Nephron (organoid): ENCODE measurements around the gene CNPY4.

Experiments
- H3K27ac Mint-ChIP-seq, 3 experiments: 2 replicates each; pipeline ENCODE4 v1.8.0; 2020; ENCODE audit warnings: mixed read lengths in 3 of 3, mild to moderate bottlenecking in 2 of 3, moderate library complexity in 1 of 3
- H3K27me3 Mint-ChIP-seq: 2 replicates; pipeline ENCODE4 v1.8.0; 2021; ENCODE audit warnings: low read depth, mild to moderate bottlenecking, moderate library complexity, mixed read lengths
- H3K36me3 Mint-ChIP-seq: 2 replicates; pipeline ENCODE4 v1.8.0; 2020; ENCODE audit warnings: low read depth, mixed read lengths
- H3K4me1 Mint-ChIP-seq: 2 replicates; pipeline ENCODE4 v1.8.0; 2020; ENCODE audit warnings: mixed read lengths
- H3K4me3 Mint-ChIP-seq, 3 experiments: 2 replicates each; pipeline ENCODE4 v1.8.0; 2020; ENCODE audit warnings: mild to moderate bottlenecking in 3 of 3, mixed read lengths in 3 of 3, moderate library complexity in 2 of 3
- H3K9me3 Mint-ChIP-seq: 2 replicates; pipeline ENCODE4 v1.8.0; 2020; ENCODE audit warnings: mixed read lengths
- CTCF ChIP-seq, 3 experiments: fragments of 200-600 bp; sonication (generic); IDR thresholded peaks; one replicate each; pipeline ENCODE4 v1.5.0; 2021; ENCODE audit warnings: antibody characterized with exemption in 3 of 3; ENCODE audit not compliant: unreplicated experiment in 3 of 3

CNPY4 gene

DNA sequence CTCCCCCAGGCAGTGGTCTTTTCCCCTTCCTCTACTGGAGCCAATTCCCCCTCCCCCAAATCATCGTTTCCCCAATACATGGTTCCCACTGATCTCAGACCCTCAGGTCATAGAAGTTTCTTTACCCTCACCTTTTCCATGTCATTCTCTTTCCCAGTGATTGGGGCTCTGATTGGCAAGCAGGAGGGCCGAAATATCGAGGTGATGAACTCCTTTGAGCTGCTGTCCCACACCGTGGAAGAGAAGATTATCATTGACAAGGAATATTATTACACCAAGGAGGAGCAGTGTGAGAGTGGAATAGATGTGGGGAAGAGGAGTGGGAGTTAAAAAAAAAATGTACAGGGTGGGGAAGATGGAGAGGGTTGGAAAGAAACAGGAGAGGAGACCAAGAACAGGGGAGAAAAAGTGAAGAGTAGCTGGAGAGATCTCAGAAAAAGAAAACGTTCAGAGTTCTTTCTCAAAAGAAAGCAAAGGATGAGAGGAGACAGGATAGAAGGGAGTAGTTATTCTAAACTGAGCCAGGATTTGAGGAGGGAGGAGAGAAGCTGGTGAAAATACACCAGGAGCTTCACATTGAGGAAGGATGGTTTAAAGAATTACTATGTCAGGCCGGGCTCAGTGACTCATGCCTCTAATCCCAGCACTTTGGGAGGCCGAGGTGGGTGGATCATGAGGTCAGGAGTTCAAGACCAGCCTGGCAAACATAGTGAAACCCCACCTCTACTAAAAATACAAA is 29.8 kb upstream of the CNPY4 start:
- H3K9me3 Mint-ChIP-seq = no peaks in the 10 kb centered on the region
- H3K4me1 Mint-ChIP-seq = peaks cover 18% of the 10 kb centered on the region
- no peak for TF ChIP-seq CTCF (IDR thresholded peaks at IDR 0.05; ENCODE audit: unreplicated experiment in 3 of 3)
- no peaks in the 10 kb centered on the region for H3K27me3 Mint-ChIP-seq
- peak overlapping the region; percentile 90 to 98 (median 92) for H3K27ac Mint-ChIP-seq
- H3K4me3 Mint-ChIP-seq = peak overlapping the region; percentile 90 to 97 (median 96)
- H3K36me3 Mint-ChIP-seq = peaks cover 36% of the 10 kb centered on the region

DNA sequence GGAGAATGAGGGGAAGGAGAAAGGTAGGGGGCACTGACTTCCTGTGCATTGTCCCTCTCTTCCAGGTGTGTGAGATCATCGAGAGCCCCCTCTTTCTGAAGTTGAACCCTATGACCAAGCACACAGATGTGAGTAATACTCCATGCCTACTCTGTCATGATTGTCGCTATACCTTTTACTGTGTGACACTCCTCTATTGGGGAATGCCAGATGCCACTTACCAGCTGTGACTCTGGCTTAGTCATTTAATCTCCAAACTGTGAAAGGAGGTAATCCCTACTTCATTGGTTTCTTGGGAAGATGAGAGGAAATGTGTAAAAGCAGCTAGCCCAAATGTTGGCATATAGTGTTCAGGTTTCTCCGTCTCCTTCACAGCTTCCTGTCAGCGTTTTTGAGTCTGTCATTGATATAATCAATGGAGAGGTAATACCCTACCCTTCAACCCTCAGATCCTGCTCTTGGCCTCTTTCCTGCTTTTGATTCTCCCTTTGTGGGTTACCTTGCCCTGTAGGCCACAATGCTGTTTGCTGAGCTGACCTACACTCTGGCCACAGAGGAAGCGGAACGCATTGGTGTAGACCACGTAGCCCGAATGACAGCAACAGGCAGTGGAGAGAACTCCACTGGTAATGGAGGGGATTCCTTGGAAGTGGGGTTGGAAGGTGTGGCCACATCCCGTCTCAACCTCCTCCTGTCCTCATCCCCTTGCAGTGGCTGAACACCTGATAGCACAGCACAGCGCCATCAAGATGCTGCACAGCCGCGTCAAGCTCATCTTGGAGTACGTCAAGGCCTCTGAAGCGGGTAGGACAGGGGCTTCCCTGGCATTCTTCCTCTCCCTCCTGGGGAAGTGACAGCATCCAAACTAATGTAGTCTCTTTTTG is 28.7 kb upstream of the CNPY4 start:
- peak overlapping the region; percentile 15 to 75 (median 62) for H3K27ac Mint-ChIP-seq
- no peaks in the 10 kb centered on the region for H3K27me3 Mint-ChIP-seq
- H3K4me3 Mint-ChIP-seq = peak overlapping the region; percentile 60 to 97 (median 96)
- H3K9me3 Mint-ChIP-seq = no peaks in the 10 kb centered on the region
- H3K4me1 Mint-ChIP-seq = peaks cover 18% of the 10 kb centered on the region
- no peak for TF ChIP-seq CTCF (IDR thresholded peaks at IDR 0.05; ENCODE audit: unreplicated experiment in 3 of 3)
- peaks cover 48% of the 10 kb centered on the region for H3K36me3 Mint-ChIP-seq

DNA sequence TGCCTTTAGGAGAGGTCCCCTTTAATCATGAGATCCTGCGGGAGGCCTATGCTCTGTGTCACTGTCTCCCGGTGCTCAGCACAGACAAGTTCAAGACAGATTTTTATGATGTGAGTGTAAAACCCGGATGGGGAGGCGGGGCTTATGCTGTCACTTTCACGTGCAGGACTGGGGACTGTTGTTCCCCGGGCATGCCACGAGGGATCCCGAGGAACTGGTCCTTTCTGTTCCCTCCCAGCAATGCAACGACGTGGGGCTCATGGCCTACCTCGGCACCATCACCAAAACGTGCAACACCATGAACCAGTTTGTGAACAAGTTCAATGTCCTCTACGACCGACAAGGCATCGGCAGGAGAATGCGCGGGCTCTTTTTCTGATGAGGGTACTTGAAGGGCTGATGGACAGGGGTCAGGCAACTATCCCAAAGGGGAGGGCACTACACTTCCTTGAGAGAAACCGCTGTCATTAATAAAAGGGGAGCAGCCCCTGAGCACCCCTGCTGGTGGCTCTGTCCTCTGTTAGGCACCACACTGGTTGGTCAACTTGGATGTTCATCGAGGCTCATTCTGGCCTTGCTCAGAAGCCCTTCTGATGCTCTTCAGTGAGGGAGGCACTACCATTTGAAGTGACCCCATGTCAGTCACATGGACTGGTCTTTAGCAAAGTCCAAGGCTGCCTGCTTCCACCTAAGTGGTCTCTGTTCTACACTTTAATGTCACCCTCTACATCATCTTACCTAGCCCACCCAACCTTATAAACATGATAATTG is 27.8 kb upstream of the CNPY4 start:
- peak overlapping the region in 2 of 3 experiments; percentile 67 to 75 for H3K27ac Mint-ChIP-seq
- no peaks in the 10 kb centered on the region for H3K27me3 Mint-ChIP-seq
- peak overlapping the region; percentile 60 to 97 (median 96) for H3K4me3 Mint-ChIP-seq

GRCh38 chr7:100093054-100093453 is 26.4 kb upstream of the CNPY4 start:
- Mint-ChIP-seq H3K4me3 (peak overlapping the region in 1 of 3 experiments; percentile 37), H3K27ac (peak overlapping the region in 1 of 3 experiments; percentile 49), H3K9me3 (no peaks in the 10 kb centered on the region), H3K36me3 (peaks cover 67% of the 10 kb centered on the region), H3K4me1 (peaks cover 16% of the 10 kb centered on the region), H3K27me3 (no peaks in the 10 kb centered on the region)
- no peak for TF ChIP-seq CTCF (IDR thresholded peaks at IDR 0.05; ENCODE audit: unreplicated experiment in 3 of 3)

More for the DNA sequence above, 27.8 kb upstream of the CNPY4 start:
- no peak for TF ChIP-seq CTCF (IDR thresholded peaks at IDR 0.05; ENCODE audit: unreplicated experiment in 3 of 3)
- no peaks in the 10 kb centered on the region for H3K9me3 Mint-ChIP-seq
- H3K36me3 Mint-ChIP-seq = peaks cover 54% of the 10 kb centered on the region
- peaks cover 18% of the 10 kb centered on the region for H3K4me1 Mint-ChIP-seq

GRCh38 chr7:100093498-100093897 is 25.9 kb upstream of the CNPY4 start:
- Mint-ChIP-seq H3K36me3 (peaks cover 71% of the 10 kb centered on the region), H3K9me3 (no peaks in the 10 kb centered on the region), H3K27ac (peak overlapping the region in 2 of 3 experiments; percentile 49 to 51), H3K4me1 (peaks cover 21% of the 10 kb centered on the region), H3K4me3 (no peak overlapping the region), H3K27me3 (no peaks in the 10 kb centered on the region)
- no peak for TF ChIP-seq CTCF (IDR thresholded peaks at IDR 0.05; ENCODE audit: unreplicated experiment in 3 of 3)
